Gastrocnemius medialis (tissue), 4 donors: ENCODE data around the gene ABTB2.

Experiments
- CTCF ChIP-seq, 5 experiments: fragments of 450-650 bp in 3 of 5; fragments of 200-600 bp in 2 of 5; sonication (generic) in 2 of 5; IDR thresholded peaks in 4 of 5; conservative IDR thresholded peaks in 1 of 5; 1 replicate in 4 of 5; 2 replicates in 1 of 5; pipeline ENCODE4 v1.5.1; 2016 to 2019; ENCODE audit warnings: antibody characterized with exemption in 5 of 5, mild to moderate bottlenecking in 3 of 5, moderate library complexity in 3 of 5
- POLR2A ChIP-seq, 2 donors: fragments of 450-650 bp; IDR thresholded peaks; one replicate each; pipeline ENCODE4 v1.6.1; 2017; ENCODE audit warnings: antibody characterized with exemption in 2 of 2, mild to moderate bottlenecking in 2 of 2, moderate library complexity in 2 of 2

GRCh38 chr11:34212566-34212965, 145.2 kb downstream of the ABTB2 start:
- TF ChIP-seq CTCF (IDR thresholded peaks at IDR 0.05 in 4 of 5, conservative IDR thresholded peaks at IDR 0.05 in 1 of 5), result no peak
- TF ChIP-seq POLR2A (IDR thresholded peaks at IDR 0.05), result no peak
